Type B pancreatic cell (in vitro differentiated cells): ENCODE measurements around the gene RIMBP2. TPM values are rescaled to one million over a fixed set of nuclear protein-coding genes. Genes with fewer than 3 reads are reported as not detected.
"Not testable (repeated sequence)": the region's sequence is repeated elsewhere in the genome, so short reads cannot be mapped to it uniquely, and the experiment has no call there.

Experiments
- DNase-seq: peaks from one replicate; pipeline ENCODE4 v3.0.0; 2021; ENCODE audit warnings: mixed read lengths; ENCODE audit not compliant: unreplicated experiment; ENCODE audit errors: extremely low spot score
- H3K27ac Mint-ChIP-seq: 2 replicates; pipeline ENCODE4 v1.8.0; 2021; ENCODE audit warnings: mild to moderate bottlenecking, mixed read lengths
- H3K27me3 Mint-ChIP-seq: 2 replicates; pipeline ENCODE4 v1.8.0; 2021; ENCODE audit warnings: mixed read lengths
- H3K36me3 Mint-ChIP-seq: 2 replicates; pipeline ENCODE4 v1.8.0; 2021; ENCODE audit warnings: mixed read lengths
- H3K4me1 Mint-ChIP-seq: one replicate; pipeline ENCODE4 v1.8.0; 2021; ENCODE audit warnings: mixed read lengths; ENCODE audit not compliant: unreplicated experiment
- H3K4me3 Mint-ChIP-seq: 2 replicates; pipeline ENCODE4 v1.8.0; 2021; ENCODE audit warnings: mild to moderate bottlenecking, mixed read lengths
- H3K9me3 Mint-ChIP-seq: 2 replicates; pipeline ENCODE4 v1.8.0; 2021; ENCODE audit warnings: mixed read lengths
- total RNA-seq: library from RNA; stranded (reverse); gene quantifications from 2 replicates; pipeline ENCODE4 v1.2.1, GENCODE V29; 2021; ENCODE audit warnings: low replicate concordance
- TF ChIP-seq, protein P1 (sequence below): fragments of 200-600 bp; sonication (generic); conservative IDR thresholded peaks from 2 replicates; pipeline ENCODE4 v1.5.0; 2021; ENCODE audit warnings: antibody characterized with exemption, mild to moderate bottlenecking

RIMBP2 gene
- total RNA-seq, 1 donor from 2014 or later: 23.7 TPM

DNA sequence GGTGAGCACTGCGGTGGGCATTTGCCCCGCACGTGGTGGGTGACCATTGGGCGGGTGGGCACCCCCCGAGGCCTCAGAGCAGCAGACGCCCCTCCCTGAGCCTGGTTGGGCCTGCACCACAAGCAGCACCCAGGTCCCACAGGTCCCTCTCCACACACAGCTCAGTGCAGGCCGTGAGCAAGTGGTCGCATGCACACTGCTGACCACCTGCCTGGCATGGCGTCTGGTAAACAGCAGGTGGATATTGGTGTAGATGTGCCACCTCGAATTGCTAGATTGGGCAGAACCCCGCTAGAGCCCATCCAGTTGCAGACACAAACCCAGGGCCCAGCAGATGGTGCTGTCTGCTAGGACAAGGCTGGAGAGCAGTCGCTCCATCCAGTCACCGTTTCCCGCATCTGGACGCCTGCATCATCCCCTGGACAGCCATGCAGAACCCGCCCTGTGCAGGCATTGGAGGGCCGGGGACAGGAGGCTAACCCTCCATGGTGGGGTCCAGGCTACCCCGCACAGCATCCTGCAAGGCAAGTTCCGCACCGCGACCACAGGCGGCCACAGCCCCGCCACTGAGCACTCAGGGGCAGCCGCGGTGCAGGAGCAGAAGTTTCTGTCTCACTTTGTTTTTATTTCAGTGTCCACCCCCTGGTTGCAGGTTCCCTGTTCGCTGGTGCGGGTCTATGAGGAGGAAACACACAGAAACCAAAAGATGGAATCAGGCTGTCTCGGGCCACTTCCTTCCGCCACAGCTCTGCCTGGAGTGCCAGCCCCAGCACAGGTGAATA, 45.6 kb upstream of the RIMBP2 start:
- Mint-ChIP-seq H3K4me3 (no peak overlapping the region), H3K9me3 (no peaks in the 10 kb centered on the region), H3K4me1 (no peaks in the 10 kb centered on the region), H3K36me3 (no peaks in the 10 kb centered on the region), H3K27me3 (peaks cover 11% of the 10 kb centered on the region), H3K27ac (no peak overlapping the region)
- TF ChIP-seq, protein P1, sequence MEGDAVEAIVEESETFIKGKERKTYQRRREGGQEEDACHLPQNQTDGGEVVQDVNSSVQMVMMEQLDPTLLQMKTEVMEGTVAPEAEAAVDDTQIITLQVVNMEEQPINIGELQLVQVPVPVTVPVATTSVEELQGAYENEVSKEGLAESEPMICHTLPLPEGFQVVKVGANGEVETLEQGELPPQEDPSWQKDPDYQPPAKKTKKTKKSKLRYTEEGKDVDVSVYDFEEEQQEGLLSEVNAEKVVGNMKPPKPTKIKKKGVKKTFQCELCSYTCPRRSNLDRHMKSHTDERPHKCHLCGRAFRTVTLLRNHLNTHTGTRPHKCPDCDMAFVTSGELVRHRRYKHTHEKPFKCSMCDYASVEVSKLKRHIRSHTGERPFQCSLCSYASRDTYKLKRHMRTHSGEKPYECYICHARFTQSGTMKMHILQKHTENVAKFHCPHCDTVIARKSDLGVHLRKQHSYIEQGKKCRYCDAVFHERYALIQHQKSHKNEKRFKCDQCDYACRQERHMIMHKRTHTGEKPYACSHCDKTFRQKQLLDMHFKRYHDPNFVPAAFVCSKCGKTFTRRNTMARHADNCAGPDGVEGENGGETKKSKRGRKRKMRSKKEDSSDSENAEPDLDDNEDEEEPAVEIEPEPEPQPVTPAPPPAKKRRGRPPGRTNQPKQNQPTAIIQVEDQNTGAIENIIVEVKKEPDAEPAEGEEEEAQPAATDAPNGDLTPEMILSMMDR: peak; percentile 80
- DNase-seq: no peak

DNA sequence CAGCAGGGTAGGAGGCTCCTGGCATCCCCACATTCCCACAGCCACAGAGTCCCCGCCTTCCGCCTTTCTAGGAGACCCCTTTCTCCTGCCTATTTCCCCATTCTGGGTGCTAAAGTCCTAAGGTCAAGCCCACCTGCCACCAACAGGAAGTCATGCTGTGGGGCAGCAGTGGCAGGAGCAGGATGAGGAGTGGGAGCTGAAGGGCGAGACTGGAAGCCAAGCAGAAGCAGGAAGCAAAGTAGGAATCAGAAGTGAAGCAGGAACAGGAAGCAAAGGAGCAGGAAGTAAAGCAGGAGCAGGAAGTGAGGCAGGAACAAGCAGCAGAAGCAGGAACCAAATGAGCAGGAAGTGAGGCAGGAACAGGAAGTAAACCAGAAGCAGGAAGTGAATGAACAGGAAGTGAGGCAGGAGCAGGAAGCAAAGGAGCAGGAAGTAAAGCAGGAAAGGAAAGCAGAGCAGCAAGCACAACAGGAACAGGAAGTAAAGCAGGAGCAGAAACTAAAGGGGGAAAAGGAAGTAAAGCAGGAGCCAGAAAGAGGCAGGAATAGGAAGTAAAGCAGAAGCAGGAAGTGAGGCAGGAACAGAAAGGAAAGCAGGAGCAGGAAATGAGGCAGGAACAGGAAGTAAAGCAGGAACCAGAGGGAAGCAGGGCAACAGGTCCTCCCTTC, 38.3 kb upstream of the RIMBP2 start:
- TF ChIP-seq, protein P1: no peak
- no peak overlapping the region for H3K27ac Mint-ChIP-seq
- no peaks in the 10 kb centered on the region for H3K9me3 Mint-ChIP-seq
- no peaks in the 10 kb centered on the region for H3K36me3 Mint-ChIP-seq
- no peak for DNase-seq
- no peaks in the 10 kb centered on the region for H3K4me1 Mint-ChIP-seq
- peaks cover 8% of the 10 kb centered on the region for H3K27me3 Mint-ChIP-seq
- no peak overlapping the region for H3K4me3 Mint-ChIP-seq

DNA sequence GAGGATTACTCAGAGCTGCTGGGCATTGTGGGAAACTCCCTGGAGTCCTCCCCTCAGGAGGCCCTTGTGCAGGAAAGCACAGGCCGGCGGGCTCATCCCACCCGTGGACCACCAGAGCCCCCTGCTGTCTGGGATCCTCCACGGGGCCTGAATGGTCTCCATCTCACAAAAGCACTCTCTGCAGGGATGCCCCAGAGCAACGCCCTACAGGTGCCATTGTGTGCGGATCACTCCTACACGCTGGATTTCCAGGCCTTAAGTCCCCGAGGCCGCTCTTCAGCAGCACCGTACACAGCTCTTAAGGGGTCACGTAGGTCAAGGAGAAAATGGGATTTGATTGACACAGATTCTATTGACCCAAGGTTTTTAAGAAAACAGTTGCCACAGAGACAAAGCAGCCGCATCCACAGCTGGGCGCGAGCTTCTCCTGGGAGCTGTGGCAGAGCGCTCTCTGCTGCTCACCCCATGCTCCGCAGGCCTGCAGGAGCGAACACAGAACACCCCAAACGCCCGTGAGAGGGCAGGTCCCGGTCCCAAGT, 36.7 kb upstream of the RIMBP2 start:
- Mint-ChIP-seq H3K9me3 (no peaks in the 10 kb centered on the region), H3K4me1 (peaks cover 6% of the 10 kb centered on the region), H3K27ac (no peak overlapping the region), H3K4me3 (no peak overlapping the region), H3K27me3 (peaks cover 8% of the 10 kb centered on the region), H3K36me3 (no peaks in the 10 kb centered on the region)
- TF ChIP-seq, protein P1: peak; percentile 65
- DNase-seq: no peak

DNA sequence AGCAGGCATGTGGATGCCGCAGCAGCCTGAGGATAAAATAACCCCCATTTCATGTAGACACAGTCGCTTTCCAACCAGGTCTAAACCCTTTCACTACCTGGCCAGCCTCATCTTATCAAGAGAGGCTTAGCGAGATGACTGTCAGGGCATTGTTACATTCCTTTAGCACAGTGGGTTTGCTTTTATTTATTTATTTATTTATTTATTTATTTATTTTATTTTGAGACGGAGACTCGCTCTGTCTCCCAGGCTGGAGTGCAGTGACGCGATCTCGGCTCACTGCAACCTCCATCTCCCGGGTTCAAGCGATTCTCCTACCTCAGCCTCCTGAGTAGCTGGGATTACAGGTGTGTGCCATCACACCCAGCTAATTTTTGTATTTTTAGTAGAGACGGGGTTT, 35.9 kb upstream of the RIMBP2 start:
- not testable (repeated sequence) for H3K36me3 Mint-ChIP-seq, H3K27ac Mint-ChIP-seq, H3K4me1 Mint-ChIP-seq, H3K27me3 Mint-ChIP-seq, H3K4me3 Mint-ChIP-seq, H3K9me3 Mint-ChIP-seq, DNase-seq

DNA sequence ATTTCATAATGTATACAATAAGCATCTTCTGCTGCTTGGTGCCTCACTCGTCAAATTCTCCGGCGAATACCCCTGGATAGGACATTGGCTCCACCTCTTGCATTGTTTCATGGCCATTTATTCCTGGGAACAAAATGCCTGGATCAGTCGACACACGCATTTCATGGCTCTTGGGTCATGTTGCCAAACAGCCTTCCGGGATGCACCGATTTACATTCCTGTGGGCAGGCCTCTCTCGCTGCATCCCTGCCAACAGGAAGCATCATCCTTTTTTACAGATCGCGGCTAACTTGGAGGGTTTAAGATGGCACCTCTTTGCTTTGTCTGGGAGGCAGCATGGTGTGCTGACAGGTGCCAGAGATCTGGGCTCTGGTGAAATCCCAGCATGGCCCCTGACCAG, 32.7 kb upstream of the RIMBP2 start:
- Mint-ChIP-seq H3K36me3 (no peaks in the 10 kb centered on the region), H3K27me3 (peaks cover 13% of the 10 kb centered on the region), H3K9me3 (no peaks in the 10 kb centered on the region), H3K27ac (no peak overlapping the region), H3K4me3 (no peak overlapping the region), H3K4me1 (peaks cover 8% of the 10 kb centered on the region)
- TF ChIP-seq, protein P1: no peak
- no peak for DNase-seq
